ENCODE measurements around the gene EBI3.
"Not testable (repeated sequence)": the region's sequence is repeated elsewhere in the genome, so short reads cannot be mapped to it uniquely, and the experiment has no call there.

- TF ChIP-seq CTCF (IDR thresholded peaks at IDR 0.05); RAD21 (IDR thresholded peaks at IDR 0.05; ENCODE audit: low read length); YY1 (IDR thresholded peaks at IDR 0.05; ENCODE audit: low read depth); JUND (IDR thresholded peaks at IDR 0.05); FOXJ3 (CRISPR knock-in tag; IDR thresholded peaks at IDR 0.05); GATA2 (CRISPR knock-in tag; IDR thresholded peaks at IDR 0.05); USF1 (IDR thresholded peaks at IDR 0.05; ENCODE audit: borderline replicate concordance, low read depth); SMC3 (IDR thresholded peaks at IDR 0.05; ENCODE audit: low read depth, low read length); REST (IDR thresholded peaks at IDR 0.05; ENCODE audit: low read depth, low read length); POLR2AphosphoS5 (IDR thresholded peaks at IDR 0.05; ENCODE audit: low read depth, low read length); RFX5 (IDR thresholded peaks at IDR 0.05; ENCODE audit: low read length); NFIC (IDR thresholded peaks at IDR 0.05; ENCODE audit: borderline replicate concordance); NRF1 (IDR thresholded peaks at IDR 0.05; ENCODE audit: low read depth, low read length); IRF3 (IDR thresholded peaks at IDR 0.05; ENCODE audit: low read depth, low read length): not testable (repeated sequence)
Measured at GRCh38 chr19:4230237-4230636, 914 bp downstream of the EBI3 start.

Data from SK-N-SH (cell line).